Measurements from ENCODE around the gene DUSP21.

GRCh38 chrX:44876767-44877166 is 32.9 kb downstream of the DUSP21 start:
- TF ChIP-seq POLR2A (IDR thresholded peaks at IDR 0.05; ENCODE audit: low read length) = no peak
- TF ChIP-seq GATA1 (IDR thresholded peaks at IDR 0.05; ENCODE audit: low read depth, low read length) = no peak

Measured in erythroblast (primary cell).